Measurements from ENCODE around the gene MGST3. TPM values are rescaled to one million over a fixed set of nuclear protein-coding genes. Genes with fewer than 3 reads are reported as not detected.
"Not testable (repeated sequence)": the region's sequence is repeated elsewhere in the genome, so short reads cannot be mapped to it uniquely, and the experiment has no call there.

The MGST3 gene
- total RNA-seq, 1 donor from 2014 or later, result 128 TPM

DNA sequence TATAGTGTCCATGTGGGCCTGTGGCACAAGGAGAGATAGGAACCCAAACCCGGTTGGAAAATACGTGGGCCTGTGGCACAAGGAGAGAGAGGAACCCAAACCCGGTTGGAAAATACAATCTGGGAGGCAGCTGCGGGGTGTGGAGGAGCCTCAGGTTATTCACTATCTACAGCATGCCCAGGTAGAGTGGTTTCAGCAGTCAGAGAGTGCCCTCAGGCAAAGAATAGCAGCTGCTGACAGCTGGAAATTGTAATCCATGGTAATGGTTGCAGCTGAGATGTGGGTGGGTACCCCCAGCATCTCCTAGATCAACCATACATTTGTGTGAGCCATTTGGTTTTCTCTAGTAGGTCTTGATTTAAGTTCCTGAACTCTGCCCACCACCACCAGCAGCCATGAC, 25.8 kb upstream of the MGST3 start:
- TF ChIP-seq, protein P1, sequence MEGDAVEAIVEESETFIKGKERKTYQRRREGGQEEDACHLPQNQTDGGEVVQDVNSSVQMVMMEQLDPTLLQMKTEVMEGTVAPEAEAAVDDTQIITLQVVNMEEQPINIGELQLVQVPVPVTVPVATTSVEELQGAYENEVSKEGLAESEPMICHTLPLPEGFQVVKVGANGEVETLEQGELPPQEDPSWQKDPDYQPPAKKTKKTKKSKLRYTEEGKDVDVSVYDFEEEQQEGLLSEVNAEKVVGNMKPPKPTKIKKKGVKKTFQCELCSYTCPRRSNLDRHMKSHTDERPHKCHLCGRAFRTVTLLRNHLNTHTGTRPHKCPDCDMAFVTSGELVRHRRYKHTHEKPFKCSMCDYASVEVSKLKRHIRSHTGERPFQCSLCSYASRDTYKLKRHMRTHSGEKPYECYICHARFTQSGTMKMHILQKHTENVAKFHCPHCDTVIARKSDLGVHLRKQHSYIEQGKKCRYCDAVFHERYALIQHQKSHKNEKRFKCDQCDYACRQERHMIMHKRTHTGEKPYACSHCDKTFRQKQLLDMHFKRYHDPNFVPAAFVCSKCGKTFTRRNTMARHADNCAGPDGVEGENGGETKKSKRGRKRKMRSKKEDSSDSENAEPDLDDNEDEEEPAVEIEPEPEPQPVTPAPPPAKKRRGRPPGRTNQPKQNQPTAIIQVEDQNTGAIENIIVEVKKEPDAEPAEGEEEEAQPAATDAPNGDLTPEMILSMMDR (IDR thresholded peaks at IDR 0.05; ENCODE audit: unreplicated experiment), result no peak
- Mint-ChIP-seq H3K9me3 (ENCODE audit: low read depth) (no peaks in the 10 kb centered on the region), H3K27me3 (peaks cover 15% of the 10 kb centered on the region), H3K4me3 (ENCODE audit: low read depth) (no peak overlapping the region), H3K4me1 (ENCODE audit: low read depth) (no peaks in the 10 kb centered on the region), H3K36me3 (ENCODE audit: insufficient read depth) (no peaks in the 10 kb centered on the region), H3K27ac (no peak overlapping the region)
- no peak for DNase-seq (ENCODE audit: low spot score, unreplicated experiment)

- not testable (repeated sequence) for H3K27ac Mint-ChIP-seq
These were observed 24.4 kb upstream of the MGST3 start for GRCh38 chr1:165606676-165607075.

DNA sequence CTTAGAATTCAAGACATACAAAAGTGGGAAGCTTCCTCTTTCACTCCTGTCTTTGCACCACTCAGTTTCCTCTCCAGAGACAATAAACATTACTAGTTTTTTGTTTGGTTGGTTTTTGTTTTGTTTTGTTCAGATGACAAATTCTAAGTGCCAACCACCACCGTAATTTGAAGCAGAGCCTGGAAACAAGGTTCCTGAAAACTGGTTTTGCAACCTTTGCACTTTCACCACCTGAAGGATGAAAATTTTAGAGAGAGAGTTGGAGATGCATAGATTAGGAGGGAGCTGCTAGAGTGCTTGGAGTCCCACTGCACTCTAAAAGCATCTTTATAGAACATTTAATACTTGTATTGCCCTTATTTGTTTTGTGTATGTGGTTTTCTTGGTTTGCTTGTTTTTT, 20.2 kb upstream of the MGST3 start:
- no peaks in the 10 kb centered on the region for H3K36me3 Mint-ChIP-seq (ENCODE audit: insufficient read depth)
- no peaks in the 10 kb centered on the region for H3K4me1 Mint-ChIP-seq (ENCODE audit: low read depth)
- no peak for DNase-seq (ENCODE audit: low spot score, unreplicated experiment)
- no peak overlapping the region for H3K27ac Mint-ChIP-seq
- H3K9me3 Mint-ChIP-seq (ENCODE audit: low read depth), result no peaks in the 10 kb centered on the region
- TF ChIP-seq, protein P1 (IDR thresholded peaks at IDR 0.05; ENCODE audit: unreplicated experiment), result no peak
- peaks cover 11% of the 10 kb centered on the region for H3K27me3 Mint-ChIP-seq
- no peak overlapping the region for H3K4me3 Mint-ChIP-seq (ENCODE audit: low read depth)

More at GRCh38 chr1:165606676-165607075, 24.4 kb upstream of the MGST3 start:
- H3K36me3 Mint-ChIP-seq (ENCODE audit: insufficient read depth); H3K9me3 Mint-ChIP-seq (ENCODE audit: low read depth); H3K4me1 Mint-ChIP-seq (ENCODE audit: low read depth); H3K4me3 Mint-ChIP-seq (ENCODE audit: low read depth); DNase-seq (ENCODE audit: low spot score, unreplicated experiment); H3K27me3 Mint-ChIP-seq: not testable (repeated sequence)

- TF ChIP-seq, protein P1 (IDR thresholded peaks at IDR 0.05; ENCODE audit: unreplicated experiment), result no peak
- H3K9me3 Mint-ChIP-seq (ENCODE audit: low read depth), result no peaks in the 10 kb centered on the region
- H3K4me3 Mint-ChIP-seq (ENCODE audit: low read depth), result no peak overlapping the region
- DNase-seq (ENCODE audit: low spot score, unreplicated experiment), result no peak
- H3K27ac Mint-ChIP-seq, result no peak overlapping the region
- peaks cover 9% of the 10 kb centered on the region for H3K27me3 Mint-ChIP-seq
- H3K4me1 Mint-ChIP-seq (ENCODE audit: low read depth), result no peaks in the 10 kb centered on the region
- H3K36me3 Mint-ChIP-seq (ENCODE audit: insufficient read depth), result no peaks in the 10 kb centered on the region
These were observed 19.0 kb upstream of the MGST3 start for GRCh38 chr1:165612062-165612461.

DNA sequence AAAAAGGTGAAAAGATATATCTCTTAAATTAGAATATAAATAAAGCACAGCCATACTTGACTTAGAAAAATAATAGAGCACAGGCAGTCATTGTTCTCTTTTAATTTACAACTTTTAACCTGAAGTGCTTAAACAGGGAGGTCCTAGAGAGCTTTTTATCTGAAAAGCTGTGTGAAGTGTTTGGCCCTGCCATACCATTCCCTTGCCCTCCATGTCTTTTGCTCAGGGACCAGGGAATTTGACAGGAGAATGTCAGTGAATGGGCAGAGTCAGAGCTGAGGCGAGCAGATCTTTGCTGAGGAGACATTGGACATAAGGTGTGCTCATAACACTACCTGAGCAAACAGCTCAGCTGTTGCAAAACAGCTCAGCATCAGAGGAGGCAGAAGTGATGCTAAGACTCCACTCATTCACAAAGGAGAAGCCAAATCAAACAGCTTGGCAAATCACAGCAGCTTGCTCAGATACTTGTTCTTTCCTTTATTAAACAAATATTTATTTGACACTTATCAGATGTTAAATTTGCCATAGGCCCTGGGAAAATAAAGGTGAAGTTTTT, 14.9 kb upstream of the MGST3 start:
- Mint-ChIP-seq H3K4me1 (ENCODE audit: low read depth) (no peaks in the 10 kb centered on the region), H3K27ac (no peak overlapping the region), H3K27me3 (peaks cover 13% of the 10 kb centered on the region), H3K4me3 (ENCODE audit: low read depth) (no peak overlapping the region), H3K36me3 (ENCODE audit: insufficient read depth) (no peaks in the 10 kb centered on the region), H3K9me3 (ENCODE audit: low read depth) (no peaks in the 10 kb centered on the region)
- TF ChIP-seq, protein P1 (IDR thresholded peaks at IDR 0.05; ENCODE audit: unreplicated experiment), result no peak
- DNase-seq (ENCODE audit: low spot score, unreplicated experiment), result no peak

- no peaks in the 10 kb centered on the region for H3K4me1 Mint-ChIP-seq (ENCODE audit: low read depth)
- no peaks in the 10 kb centered on the region for H3K9me3 Mint-ChIP-seq (ENCODE audit: low read depth)
- H3K27ac Mint-ChIP-seq, result no peak overlapping the region
These were observed 14.0 kb upstream of the MGST3 start for GRCh38 chr1:165616987-165617546.

More at GRCh38 chr1:165616987-165617546, 14.0 kb upstream of the MGST3 start:
- no peak overlapping the region for H3K4me3 Mint-ChIP-seq (ENCODE audit: low read depth)
- peaks cover 12% of the 10 kb centered on the region for H3K27me3 Mint-ChIP-seq
- DNase-seq (ENCODE audit: low spot score, unreplicated experiment), result no peak
- TF ChIP-seq, protein P1 (IDR thresholded peaks at IDR 0.05; ENCODE audit: unreplicated experiment), result no peak
- no peaks in the 10 kb centered on the region for H3K36me3 Mint-ChIP-seq (ENCODE audit: insufficient read depth)

All from progenitor cell of endocrine pancreas (in vitro differentiated cells).